ENCODE data around the gene SLC29A2. TPM values are rescaled to one million over a fixed set of nuclear protein-coding genes. Genes with fewer than 3 reads are reported as not detected.

Gene SLC29A2
- total and polyA plus RNA-seq, 2 donors = 1.1 to 2.1 TPM

Small RNA genes lying within 50 kb of the gene (small RNA-seq; reads per million reads assigned to genes)
- not detected for gene RF00017
- gene RNU1-84P = not detected

Other genes starting within 250 kb of the SLC29A2 start
- gene KLC2, start 114.1 kb downstream of the SLC29A2 start, total RNA-seq = 9.5 TPM
- gene KLC2, start 114.1 kb downstream of the SLC29A2 start, polyA plus RNA-seq = 39.2 TPM
- gene RAB1B, start 103.1 kb downstream of the SLC29A2 start, total RNA-seq = 34.3 TPM
- 190 TPM for gene RAB1B, start 103.1 kb downstream of the SLC29A2 start, polyA plus RNA-seq
- 1.1 TPM for gene CNIH2, start 93.6 kb downstream of the SLC29A2 start, total RNA-seq
- gene CNIH2, start 93.6 kb downstream of the SLC29A2 start, polyA plus RNA-seq = 0.24 TPM
- gene YIF1A, start 82.6 kb downstream of the SLC29A2 start, total RNA-seq = 62.0 TPM
- 84.7 TPM for gene YIF1A, start 82.6 kb downstream of the SLC29A2 start, polyA plus RNA-seq
- gene TMEM151A, start 79.9 kb downstream of the SLC29A2 start, total RNA-seq = 0.32 TPM
- 0.15 TPM for gene TMEM151A, start 79.9 kb downstream of the SLC29A2 start, polyA plus RNA-seq
- 28.7 TPM for gene CD248, start 54.7 kb downstream of the SLC29A2 start, total RNA-seq
- gene CD248, start 54.7 kb downstream of the SLC29A2 start, polyA plus RNA-seq = 66.5 TPM
- gene RIN1, start 35.3 kb downstream of the SLC29A2 start, total RNA-seq = 2.9 TPM
- gene RIN1, start 35.3 kb downstream of the SLC29A2 start, polyA plus RNA-seq = 8.4 TPM
- gene BRMS1, start 26.7 kb downstream of the SLC29A2 start, total RNA-seq = 13.6 TPM
- 37.3 TPM for gene BRMS1, start 26.7 kb downstream of the SLC29A2 start, polyA plus RNA-seq
- gene B4GAT1, start 24.1 kb downstream of the SLC29A2 start, total RNA-seq = 22.8 TPM
- 50.4 TPM for gene B4GAT1, start 24.1 kb downstream of the SLC29A2 start, polyA plus RNA-seq
- 1.6 TPM for gene NPAS4, start 49.3 kb upstream of the SLC29A2 start, total RNA-seq
- gene NPAS4, start 49.3 kb upstream of the SLC29A2 start, polyA plus RNA-seq = 2.4 TPM
- gene MRPL11, start 67.1 kb upstream of the SLC29A2 start, total RNA-seq = 32.9 TPM
- gene MRPL11, start 67.1 kb upstream of the SLC29A2 start, polyA plus RNA-seq = 54.9 TPM
- 7.6 TPM for gene PELI3, start 95.1 kb upstream of the SLC29A2 start, total RNA-seq
- gene PELI3, start 95.1 kb upstream of the SLC29A2 start, polyA plus RNA-seq = 22.5 TPM
- gene DPP3, start 108.7 kb upstream of the SLC29A2 start, total RNA-seq = 16.9 TPM
- gene DPP3, start 108.7 kb upstream of the SLC29A2 start, polyA plus RNA-seq = 26.8 TPM
- gene BBS1, start 138.9 kb upstream of the SLC29A2 start, total RNA-seq = 40.4 TPM
- gene BBS1, start 138.9 kb upstream of the SLC29A2 start, polyA plus RNA-seq = 33.3 TPM
- 5.0 TPM for gene ZDHHC24, start 174.3 kb upstream of the SLC29A2 start, total RNA-seq
- gene ZDHHC24, start 174.3 kb upstream of the SLC29A2 start, polyA plus RNA-seq = 11.4 TPM
- not detected for gene ACTN3, start 175.1 kb upstream of the SLC29A2 start, total RNA-seq
- 0.18 TPM for gene ACTN3, start 175.1 kb upstream of the SLC29A2 start, polyA plus RNA-seq
- 22.8 TPM for gene CTSF, start 196.8 kb upstream of the SLC29A2 start, total RNA-seq
- 92.1 TPM for gene CTSF, start 196.8 kb upstream of the SLC29A2 start, polyA plus RNA-seq
- gene CCDC87, start 221.3 kb upstream of the SLC29A2 start, total RNA-seq = not detected
- 0.43 TPM for gene CCDC87, start 221.3 kb upstream of the SLC29A2 start, polyA plus RNA-seq
- 31.7 TPM for gene CCS, start 221.4 kb upstream of the SLC29A2 start, total RNA-seq
- gene CCS, start 221.4 kb upstream of the SLC29A2 start, polyA plus RNA-seq = 64.7 TPM
- 49.9 TPM for gene RBM14, start 244.9 kb upstream of the SLC29A2 start, total RNA-seq
- gene RBM14, start 244.9 kb upstream of the SLC29A2 start, polyA plus RNA-seq = 41.6 TPM